ENCODE data around the gene LIMS1.

GRCh38 chr2:108565778-108566375, 31.6 kb downstream of the LIMS1 start:
- TF ChIP-seq ZNF274 (IDR thresholded peaks at IDR 0.05; ENCODE audit: low read depth, low read length), result no peak
- TF ChIP-seq, protein P1, sequence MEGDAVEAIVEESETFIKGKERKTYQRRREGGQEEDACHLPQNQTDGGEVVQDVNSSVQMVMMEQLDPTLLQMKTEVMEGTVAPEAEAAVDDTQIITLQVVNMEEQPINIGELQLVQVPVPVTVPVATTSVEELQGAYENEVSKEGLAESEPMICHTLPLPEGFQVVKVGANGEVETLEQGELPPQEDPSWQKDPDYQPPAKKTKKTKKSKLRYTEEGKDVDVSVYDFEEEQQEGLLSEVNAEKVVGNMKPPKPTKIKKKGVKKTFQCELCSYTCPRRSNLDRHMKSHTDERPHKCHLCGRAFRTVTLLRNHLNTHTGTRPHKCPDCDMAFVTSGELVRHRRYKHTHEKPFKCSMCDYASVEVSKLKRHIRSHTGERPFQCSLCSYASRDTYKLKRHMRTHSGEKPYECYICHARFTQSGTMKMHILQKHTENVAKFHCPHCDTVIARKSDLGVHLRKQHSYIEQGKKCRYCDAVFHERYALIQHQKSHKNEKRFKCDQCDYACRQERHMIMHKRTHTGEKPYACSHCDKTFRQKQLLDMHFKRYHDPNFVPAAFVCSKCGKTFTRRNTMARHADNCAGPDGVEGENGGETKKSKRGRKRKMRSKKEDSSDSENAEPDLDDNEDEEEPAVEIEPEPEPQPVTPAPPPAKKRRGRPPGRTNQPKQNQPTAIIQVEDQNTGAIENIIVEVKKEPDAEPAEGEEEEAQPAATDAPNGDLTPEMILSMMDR (IDR thresholded peaks at IDR 0.05 in 2 of 3, conservative IDR thresholded peaks at IDR 0.05 in 1 of 3; ENCODE audit: borderline replicate concordance in 1 of 3, insufficient read depth in 1 of 3, low read depth in 2 of 3, low read length in 2 of 3), result no peak
- TF ChIP-seq RAD21 (IDR thresholded peaks at IDR 0.05; ENCODE audit: low read depth), result no peak
- TF ChIP-seq EGR1 (IDR thresholded peaks at IDR 0.05; ENCODE audit: low read depth), result no peak
